Measurements from ENCODE around the gene PGLYRP3.

The PGLYRP3 gene

GRCh38 chr1:153312570-153313186 is at the start of gene PGLYRP3:
Gene PGLYRP3, minus strand, starts transcription at chr1:153312952. Its CDS starts 2,287 bp downstream, at chr1:153310665.
- no peak for DNase-seq (ENCODE audit: low read depth)
- H3K4me3 ChIP-seq (ENCODE audit: low read length): no peak within 1 kb of the TSS
- TF ChIP-seq CTCF (conservative IDR thresholded peaks at IDR 0.05; ENCODE audit: low read length): no peak

- no peak for TF ChIP-seq CTCF (conservative IDR thresholded peaks at IDR 0.05; ENCODE audit: low read length)
- no peak for DNase-seq (ENCODE audit: low read depth)
- H3K4me3 ChIP-seq (ENCODE audit: low read length): no peak overlapping the region
These were observed 49.5 kb upstream of the PGLYRP3 start for GRCh38 chr1:153362187-153362775.

DNA sequence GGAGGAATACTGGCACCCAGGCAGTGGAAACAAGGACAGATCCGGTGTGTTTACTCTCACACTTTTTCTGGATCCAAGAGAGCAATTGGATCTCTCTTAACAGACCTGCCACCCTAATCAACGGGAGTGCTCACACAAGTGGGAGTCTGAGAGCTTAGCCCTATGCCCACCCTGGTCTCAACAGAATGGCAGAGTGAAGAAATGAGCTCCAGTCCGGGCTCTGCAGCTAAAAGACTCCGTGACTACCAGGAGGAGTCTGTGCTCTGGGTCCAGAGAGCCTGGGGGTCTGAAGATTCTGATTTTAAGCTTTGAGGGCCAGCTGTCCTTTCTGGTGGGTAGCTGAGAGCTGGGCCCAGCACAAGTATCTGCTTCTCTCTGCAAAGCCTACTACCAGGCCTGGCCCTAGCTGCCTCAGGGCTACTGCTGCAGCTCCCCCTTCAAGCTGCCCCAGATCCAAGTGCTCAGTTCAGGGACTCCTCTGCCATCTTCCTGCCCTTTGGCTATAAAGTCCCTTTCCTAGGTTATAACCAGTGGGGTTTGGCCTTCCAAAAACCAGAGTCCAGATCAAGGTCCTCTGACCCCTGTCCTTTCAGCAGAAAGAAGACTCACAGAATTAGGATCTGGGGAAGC is 48.8 kb upstream of the PGLYRP3 start:
- no peak overlapping the region for H3K4me3 ChIP-seq (ENCODE audit: low read length)
- TF ChIP-seq CTCF (conservative IDR thresholded peaks at IDR 0.05; ENCODE audit: low read length): no peak
- DNase-seq (ENCODE audit: low read depth): no peak

- DNase-seq (ENCODE audit: low read depth): no peak
- no peak for TF ChIP-seq CTCF (conservative IDR thresholded peaks at IDR 0.05; ENCODE audit: low read length)
- H3K4me3 ChIP-seq (ENCODE audit: low read length): no peak overlapping the region
These were observed 48.1 kb upstream of the PGLYRP3 start for GRCh38 chr1:153360592-153361479.

- no peak for DNase-seq (ENCODE audit: low read depth)
- TF ChIP-seq CTCF (conservative IDR thresholded peaks at IDR 0.05; ENCODE audit: low read length): no peak
- no peak overlapping the region for H3K4me3 ChIP-seq (ENCODE audit: low read length)
These were observed 47.4 kb upstream of the PGLYRP3 start for GRCh38 chr1:153360190-153360589.

DNA sequence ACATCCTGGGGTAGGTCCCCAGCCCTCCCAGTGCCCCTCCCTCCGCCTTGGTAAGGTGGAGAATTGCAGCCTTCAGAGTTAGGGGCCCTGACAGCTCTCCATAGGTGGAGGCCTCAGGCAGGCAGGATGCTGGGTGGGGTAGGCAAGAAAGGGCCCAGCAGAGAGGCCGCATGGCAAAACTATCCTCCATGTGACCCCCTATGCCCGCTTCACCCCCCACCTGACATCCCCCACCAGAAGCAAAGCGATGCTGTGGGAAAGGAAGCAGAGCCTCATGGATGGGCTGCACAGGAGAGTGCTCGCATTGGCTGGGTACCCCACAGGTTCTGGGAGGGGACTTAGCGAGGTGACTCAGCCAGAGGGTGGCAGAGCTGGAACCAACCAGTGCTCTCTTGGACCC is 46.5 kb upstream of the PGLYRP3 start:
- no peak for TF ChIP-seq CTCF (conservative IDR thresholded peaks at IDR 0.05; ENCODE audit: low read length)
- DNase-seq (ENCODE audit: low read depth): no peak

More for the DNA sequence above, 46.5 kb upstream of the PGLYRP3 start:
- H3K4me3 ChIP-seq (ENCODE audit: low read length): no peak overlapping the region

All from AG10803 (cell line).